Endothelial cell of umbilical vein (primary cell): ENCODE measurements around the gene ME3.

Experiments
- CTCF ChIP-seq, 2 donors: IDR thresholded peaks; 1 replicate in 1 of 2; 2 replicates in 1 of 2; pipeline ENCODE4 v1.5.1; 2011; ENCODE audit warnings: low read length in 2 of 2, mild to moderate bottlenecking in 2 of 2, moderate library complexity in 2 of 2, control low read depth in 1 of 2, inconsistent platforms in 1 of 2, low read depth in 1 of 2; ENCODE audit not compliant: insufficient read depth in 1 of 2; ENCODE audit errors: extremely low read depth in 1 of 2
- POLR2A ChIP-seq: IDR thresholded peaks from 2 replicates; pipeline ENCODE4 v1.6.1; 2012; ENCODE audit warnings: low read depth, mild to moderate bottlenecking, control low read depth, low read length
- POLR2AphosphoS5 ChIP-seq: IDR thresholded peaks from 2 replicates; pipeline ENCODE4 v1.6.1; 2012; ENCODE audit warnings: low read depth, mild to moderate bottlenecking, control low read depth, low read length, moderate library complexity; ENCODE audit not compliant: insufficient read depth

GRCh38 chr11:86722006-86722405 is 49.6 kb upstream of the ME3 start:
- TF ChIP-seq CTCF (IDR thresholded peaks at IDR 0.05; ENCODE audit: extremely low read depth in 1 of 2, insufficient read depth in 1 of 2, low read depth in 1 of 2, low read length in 2 of 2) (no peak), POLR2A (no peak), POLR2AphosphoS5 (no peak)
